HepG2 (cell line): ENCODE measurements around the gene YPEL3. TPM values are rescaled to one million over a fixed set of nuclear protein-coding genes. Genes with fewer than 3 reads are reported as not detected.
A peak's percentile ranks its signal among the peaks of the same experiment; 100 is the strongest.

Experiments used
- DPF2 ChIP-seq: sonication (generic); formaldehyde crosslinking; IDR thresholded peaks from 2 replicates; pipeline ENCODE4 v1.4.0; 2020; ENCODE audit warnings: mild to moderate bottlenecking, low read depth, missing genetic modification reagents, borderline replicate concordance
- FOXO1 ChIP-seq: sonication (generic); formaldehyde crosslinking; IDR thresholded peaks from 2 replicates; pipeline ENCODE4 v1.4.0; 2020; ENCODE audit warnings: missing genetic modification reagents
- HINFP ChIP-seq: sonication (generic); formaldehyde crosslinking; IDR thresholded peaks from 2 replicates; pipeline ENCODE4 v1.4.0; 2020; ENCODE audit warnings: low read depth, mild to moderate bottlenecking, missing genetic modification reagents
- HMG20A ChIP-seq: IDR thresholded peaks from 2 replicates; pipeline ENCODE4 v1.6.1; 2016; ENCODE audit warnings: borderline replicate concordance
- LRRFIP1 ChIP-seq: sonication (generic); formaldehyde crosslinking; conservative IDR thresholded peaks from 2 replicates; pipeline ENCODE4 v1.4.0; 2020; ENCODE audit warnings: missing genetic modification reagents
- MAFF ChIP-seq: IDR thresholded peaks from 2 replicates; pipeline ENCODE4 v1.6.1; 2011; ENCODE audit warnings: low read depth, low read length, improper control_type of control experiment
- RORA ChIP-seq: sonication (generic); formaldehyde crosslinking; IDR thresholded peaks from 2 replicates; pipeline ENCODE4 v1.5.0; 2020; ENCODE audit warnings: mild to moderate bottlenecking, missing genetic modification reagents, moderate library complexity
- SMAD3 ChIP-seq: sonication (generic); formaldehyde crosslinking; IDR thresholded peaks from 2 replicates; pipeline ENCODE4 v1.4.0; 2020; ENCODE audit warnings: missing genetic modification reagents
- TCF7L2 ChIP-seq: IDR thresholded peaks from 2 replicates; pipeline ENCODE4 v1.6.1; 2011; ENCODE audit warnings: mild to moderate bottlenecking, low read depth, low read length, moderate library complexity
- TFE3 ChIP-seq: IDR thresholded peaks from 2 replicates; pipeline ENCODE4 v1.6.1; 2016
- TMF1 ChIP-seq: sonication (generic); formaldehyde crosslinking; IDR thresholded peaks from 2 replicates; pipeline ENCODE4 v1.8.1; 2022; ENCODE audit warnings: low read depth, missing genetic modification reagents
- U2AF1 ChIP-seq: fragments of 200-400 bp; formaldehyde crosslinking; optimal IDR thresholded peaks from 2 replicates; pipeline ENCODE3; 2017; ENCODE audit warnings: mild to moderate bottlenecking, low read depth, low read length
- ZNF180 ChIP-seq: sonication (generic); formaldehyde crosslinking; IDR thresholded peaks from 2 replicates; pipeline ENCODE4 v1.4.0; 2020; ENCODE audit warnings: low read depth, missing genetic modification reagents, borderline replicate concordance
- ZNF597 ChIP-seq: sonication (generic); formaldehyde crosslinking; IDR thresholded peaks from 2 replicates; pipeline ENCODE4 v1.5.0; 2020; ENCODE audit warnings: missing genetic modification reagents
- ZZZ3 ChIP-seq: sonication (generic); formaldehyde crosslinking; IDR thresholded peaks from 2 replicates; pipeline ENCODE4 v1.4.0; 2020; ENCODE audit warnings: missing genetic modification reagents, mild to moderate bottlenecking, borderline replicate concordance
- polyA plus RNA-seq, 8 experiments: library from polyadenylated mRNA; depleted of rRNA in 3 of 8; stranded (reverse) in 7 of 8; unstranded in 1 of 8; fragments of >200 nt; fragmentation: Illumina TruSeq in 4 of 8; extraction: Trizol in 4 of 8; gene quantifications; 2 replicates each; pipeline versions ENCODE4 v1.2.1 to v1.2.3, GENCODE V29; 2011 to 2016; ENCODE audit warnings: low read depth in 4 of 8, missing spikeins in 1 of 8, mixed read lengths in 1 of 8; ENCODE audit not compliant: insufficient read depth in 1 of 8
- total RNA-seq, 5 experiments: library from RNA; depleted of rRNA; stranded (reverse); fragments of >200 nt; fragmentation: Illumina TruSeq; extraction: Trizol; gene quantifications; 2 replicates each; pipeline ENCODE4 v1.2.3, GENCODE V29; 2016; ENCODE audit warnings: low read depth in 1 of 5
- TF ChIP-seq, protein P1 (sequence below), 2 experiments: sonication (generic) in 1 of 2; formaldehyde crosslinking in 1 of 2; IDR thresholded peaks; 2 replicates each; pipeline versions ENCODE4 v1.4.0 to v1.6.1; 2018 to 2020; ENCODE audit warnings: missing genetic modification reagents in 2 of 2, borderline replicate concordance in 1 of 2, low read depth in 1 of 2, mild to moderate bottlenecking in 1 of 2, missing biosample characterization in 1 of 2
- TF ChIP-seq, protein P2 (sequence below): sonication (generic); formaldehyde crosslinking; IDR thresholded peaks from 2 replicates; pipeline ENCODE4 v1.4.0; 2020; ENCODE audit warnings: missing genetic modification reagents, low read depth, mild to moderate bottlenecking, borderline replicate concordance

The YPEL3 gene
- total and polyA plus RNA-seq, 2 of the 13 experiments (the other 11 are each of a cell fraction or from before 2014, with no cell fraction given) = 5.4 to 47.0 TPM

- no peak for TF ChIP-seq LRRFIP1 (CRISPR knock-in tag)
- TF ChIP-seq RORA (CRISPR knock-in tag) = no peak
- TF ChIP-seq SMAD3 (CRISPR knock-in tag) = peak; percentile 38; the same call in 1 of the 2 replicates
- TF ChIP-seq, protein P1, sequence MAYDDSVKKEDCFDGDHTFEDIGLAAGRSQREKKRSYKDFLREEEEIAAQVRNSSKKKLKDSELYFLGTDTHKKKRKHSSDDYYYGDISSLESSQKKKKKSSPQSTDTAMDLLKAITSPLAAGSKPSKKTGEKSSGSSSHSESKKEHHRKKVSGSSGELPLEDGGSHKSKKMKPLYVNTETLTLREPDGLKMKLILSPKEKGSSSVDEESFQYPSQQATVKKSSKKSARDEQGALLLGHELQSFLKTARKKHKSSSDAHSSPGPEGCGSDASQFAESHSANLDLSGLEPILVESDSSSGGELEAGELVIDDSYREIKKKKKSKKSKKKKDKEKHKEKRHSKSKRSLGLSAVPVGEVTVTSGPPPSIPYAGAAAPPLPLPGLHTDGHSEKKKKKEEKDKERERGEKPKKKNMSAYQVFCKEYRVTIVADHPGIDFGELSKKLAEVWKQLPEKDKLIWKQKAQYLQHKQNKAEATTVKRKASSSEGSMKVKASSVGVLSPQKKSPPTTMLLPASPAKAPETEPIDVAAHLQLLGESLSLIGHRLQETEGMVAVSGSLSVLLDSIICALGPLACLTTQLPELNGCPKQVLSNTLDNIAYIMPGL (CRISPR knock-in tag; IDR thresholded peaks at IDR 0.05; ENCODE audit: borderline replicate concordance in 1 of 2, low read depth in 1 of 2) = peak; percentile 59 to 79; a peak in 1 of 4 replicates
- TF ChIP-seq HMG20A = no peak
- TF ChIP-seq, protein P2, sequence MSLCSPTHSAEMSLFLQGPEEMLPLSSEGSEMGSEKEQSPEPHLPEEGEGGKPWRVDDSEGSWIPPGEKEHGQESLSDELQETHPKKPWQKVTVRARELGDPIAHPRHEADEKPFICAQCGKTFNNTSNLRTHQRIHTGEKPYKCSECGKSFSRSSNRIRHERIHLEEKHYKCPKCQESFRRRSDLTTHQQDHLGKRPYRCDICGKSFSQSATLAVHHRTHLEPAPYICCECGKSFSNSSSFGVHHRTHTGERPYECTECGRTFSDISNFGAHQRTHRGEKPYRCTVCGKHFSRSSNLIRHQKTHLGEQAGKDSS (CRISPR knock-in tag) = no peak; the same call in 1 of the 2 replicates
- TF ChIP-seq FOXO1 (CRISPR knock-in tag) = peak; percentile 22; the same call in 1 of the 2 replicates
- TF ChIP-seq HINFP (CRISPR knock-in tag) = no peak
- no peak for TF ChIP-seq TCF7L2
- no peak for TF ChIP-seq ZNF597 (CRISPR knock-in tag)
- no peak for TF ChIP-seq ZZZ3
- TF ChIP-seq MAFF = no peak
- TF ChIP-seq TFE3 (CRISPR knock-in tag) = no peak
- no peak for TF ChIP-seq DPF2 (CRISPR knock-in tag)
- TF ChIP-seq ZNF180 (CRISPR knock-in tag) = no peak
- TF ChIP-seq U2AF1 = no peak
- no peak for TF ChIP-seq TMF1
Measured at GRCh38 chr16:30142672-30143346, 46.8 kb upstream of the YPEL3 start (continued).
